ENCODE data around the gene COG6.

DNA sequence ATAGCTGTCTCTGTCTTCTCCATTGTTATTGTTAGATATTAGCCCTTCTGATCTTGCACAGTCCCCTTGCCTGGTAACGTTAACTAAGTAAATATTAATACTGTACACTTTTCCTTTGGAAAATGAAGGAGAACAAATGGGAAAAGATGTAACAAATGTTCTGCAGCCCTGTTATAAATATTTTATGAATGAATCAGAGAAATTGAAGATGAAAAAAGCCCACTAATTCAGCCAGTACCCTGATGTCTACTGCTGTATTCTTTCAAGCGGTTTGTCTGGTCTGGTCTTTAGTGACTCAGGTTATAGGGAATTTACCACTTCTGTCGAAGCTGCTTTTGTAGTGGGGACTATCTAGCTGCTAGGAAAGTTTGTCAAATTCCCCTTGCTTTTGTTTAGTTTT, 121.0 kb downstream of the COG6 start:
- TF ChIP-seq CTCF (IDR thresholded peaks at IDR 0.05 in 2 of 3, conservative IDR thresholded peaks at IDR 0.05 in 1 of 3; ENCODE audit: control insufficient read depth in 2 of 3, extremely low read depth in 1 of 3, insufficient read depth in 1 of 3, low read depth in 3 of 3, low read length in 3 of 3) (no peak), MAX (IDR thresholded peaks at IDR 0.05; ENCODE audit: low read depth, low read length) (no peak), STAT3 (IDR thresholded peaks at IDR 0.05; ENCODE audit: low read depth, low read length) (no peak), CREB1 (IDR thresholded peaks at IDR 0.05; ENCODE audit: low read depth) (no peak)

Measured in GM12878 (cell line).